HepG2 (cell line): ENCODE measurements around the gene HYAL2. TPM values are rescaled to one million over a fixed set of nuclear protein-coding genes. Genes with fewer than 3 reads are reported as not detected.

Source experiments
- CHD4 ChIP-seq: fragments of 200-600 bp; sonication (generic); IDR thresholded peaks from 2 replicates; pipeline ENCODE4 v1.7.0; 2017; ENCODE audit warnings: mild to moderate bottlenecking, low read length, borderline replicate concordance
- GLMP ChIP-seq: sonication (generic); formaldehyde crosslinking; IDR thresholded peaks from 2 replicates; pipeline ENCODE4 v1.9.0; 2021; ENCODE audit warnings: missing genetic modification reagents, mild to moderate bottlenecking, borderline replicate concordance
- MYC ChIP-seq: sonication (generic); formaldehyde crosslinking; IDR thresholded peaks from 2 replicates; pipeline ENCODE4 v1.9.0; 2021; ENCODE audit warnings: missing genetic modification reagents, borderline replicate concordance
- POLR2AphosphoS2 ChIP-seq: IDR thresholded peaks from 2 replicates; pipeline ENCODE4 v1.6.1; 2011; ENCODE audit warnings: low read depth, low read length, improper control_type of control experiment
- SPEN ChIP-seq: sonication (generic); formaldehyde crosslinking; IDR thresholded peaks from 2 replicates; pipeline ENCODE4 v1.5.1; 2020; ENCODE audit warnings: low read depth, mild to moderate bottlenecking, missing genetic modification reagents
- TFAP4 ChIP-seq: sonication (generic); IDR thresholded peaks from 2 replicates; pipeline ENCODE4 v1.6.1; 2016; ENCODE audit warnings: low read depth, borderline replicate concordance
- THYN1 ChIP-seq: sonication (generic); formaldehyde crosslinking; IDR thresholded peaks from 2 replicates; pipeline ENCODE4 v1.8.1; 2023; ENCODE audit warnings: low read depth, mild to moderate bottlenecking, moderate library complexity, missing genetic modification reagents, borderline replicate concordance
- ZNF121 ChIP-seq: sonication (generic); formaldehyde crosslinking; IDR thresholded peaks from 2 replicates; pipeline ENCODE4 v1.5.0; 2020; ENCODE audit warnings: mild to moderate bottlenecking, missing genetic modification reagents
- ZNF17 ChIP-seq: sonication (generic); formaldehyde crosslinking; IDR thresholded peaks from 2 replicates; pipeline ENCODE4 v1.5.0; 2020; ENCODE audit warnings: mild to moderate bottlenecking, missing genetic modification reagents
- ZNF30 ChIP-seq: sonication (generic); formaldehyde crosslinking; IDR thresholded peaks from 2 replicates; pipeline ENCODE4 v1.5.0; 2020; ENCODE audit warnings: mild to moderate bottlenecking, missing genetic modification reagents
- ZNF776 ChIP-seq: sonication (generic); formaldehyde crosslinking; IDR thresholded peaks from 2 replicates; pipeline ENCODE4 v1.4.0; 2020; ENCODE audit warnings: mild to moderate bottlenecking, missing genetic modification reagents
- ZNF777 ChIP-seq: sonication (generic); formaldehyde crosslinking; IDR thresholded peaks from 2 replicates; pipeline ENCODE4 v1.4.0; 2020; ENCODE audit warnings: missing genetic modification reagents
- ZNF878 ChIP-seq: sonication (generic); formaldehyde crosslinking; IDR thresholded peaks from 2 replicates; pipeline ENCODE4 v1.8.1; 2023; ENCODE audit warnings: mild to moderate bottlenecking, missing genetic modification reagents, moderate library complexity
- ZSCAN20 ChIP-seq: sonication (generic); formaldehyde crosslinking; IDR thresholded peaks from 2 replicates; pipeline ENCODE4 v1.4.0; 2020; ENCODE audit warnings: missing genetic modification reagents, mild to moderate bottlenecking, borderline replicate concordance
- polyA plus RNA-seq, 8 experiments: library from polyadenylated mRNA; depleted of rRNA in 3 of 8; stranded (reverse) in 7 of 8; unstranded in 1 of 8; fragments of >200 nt; fragmentation: Illumina TruSeq in 4 of 8; extraction: Trizol in 4 of 8; gene quantifications; 2 replicates each; pipeline versions ENCODE4 v1.2.1 to v1.2.3, GENCODE V29; 2011 to 2016; ENCODE audit warnings: low read depth in 4 of 8, missing spikeins in 1 of 8, mixed read lengths in 1 of 8; ENCODE audit not compliant: insufficient read depth in 1 of 8
- total RNA-seq, 5 experiments: library from RNA; depleted of rRNA; stranded (reverse); fragments of >200 nt; fragmentation: Illumina TruSeq; extraction: Trizol; gene quantifications; 2 replicates each; pipeline ENCODE4 v1.2.3, GENCODE V29; 2016; ENCODE audit warnings: low read depth in 1 of 5
- TF ChIP-seq, protein P1 (sequence below): sonication (generic); formaldehyde crosslinking; IDR thresholded peaks from 2 replicates; pipeline ENCODE4 v1.8.1; 2023; ENCODE audit warnings: mild to moderate bottlenecking, missing genetic modification reagents
- TF ChIP-seq, protein P2 (sequence below): sonication (generic); formaldehyde crosslinking; IDR thresholded peaks from 2 replicates; pipeline ENCODE4 v1.4.0; 2020; ENCODE audit warnings: mild to moderate bottlenecking, missing genetic modification reagents
- TF ChIP-seq, protein P3 (sequence below): sonication (generic); formaldehyde crosslinking; IDR thresholded peaks from 2 replicates; pipeline ENCODE4 v1.5.1; 2020; ENCODE audit warnings: mild to moderate bottlenecking, missing genetic modification reagents, moderate library complexity

The HYAL2 gene
- total and polyA plus RNA-seq, 2 of the 13 experiments (the other 11 are each of a cell fraction or from before 2014, with no cell fraction given): 76.2 to 102 TPM

DNA sequence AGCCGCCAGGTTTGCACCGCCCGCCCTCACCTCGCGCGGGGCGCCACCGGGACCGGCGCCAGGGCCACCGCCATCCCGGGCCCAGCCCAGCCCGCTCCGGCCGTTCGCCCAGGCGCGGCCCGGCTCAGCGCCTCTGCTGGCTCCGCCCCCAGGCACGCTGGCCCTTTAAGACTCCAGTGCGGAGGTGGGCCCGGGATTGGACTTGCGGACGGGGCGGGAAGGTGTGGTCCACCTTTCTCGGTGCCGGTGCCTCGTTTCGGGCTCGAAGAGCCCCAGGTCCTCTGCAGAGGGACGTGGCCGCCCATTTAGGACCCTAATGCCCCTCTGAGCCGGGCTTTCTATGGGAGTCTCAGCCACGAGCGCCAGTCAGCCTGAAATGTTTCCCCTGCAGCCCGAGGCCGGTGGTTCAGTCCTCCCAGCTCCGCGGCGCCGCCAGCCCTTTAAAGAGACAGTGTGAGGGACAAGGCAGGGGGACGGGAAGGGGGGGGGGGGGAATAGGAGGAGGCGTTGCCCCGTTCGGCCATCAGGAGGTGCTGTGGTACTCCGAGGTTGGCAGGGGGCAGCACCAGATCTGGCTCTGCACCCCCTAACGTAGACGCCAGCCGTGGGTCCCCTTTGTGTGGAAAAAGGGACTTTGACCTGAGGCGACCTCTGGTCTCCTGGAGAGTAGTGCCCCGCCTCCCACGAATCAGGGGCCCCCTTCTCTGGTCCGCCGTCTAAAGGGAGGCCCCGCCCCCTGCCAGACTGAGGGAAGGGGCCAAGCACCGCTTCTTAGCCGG is 1.0 kb downstream of the HYAL2 start (continued):
- TF ChIP-seq TFAP4 (0 out of 2 replicates have a peak, but pooled peaks have one; percentile 15), POLR2AphosphoS2 (no peak), ZNF17 (no peak), ZNF878 (CRISPR knock-in tag) (no peak; the same call in 1 of the 2 replicates), SPEN (CRISPR knock-in tag) (peak; percentile 62), ZNF777 (CRISPR knock-in tag) (peak; percentile 95), GLMP (no peak), CHD4 (no peak; the same call in 1 of the 2 replicates), ZNF121 (CRISPR knock-in tag) (no peak), ZSCAN20 (CRISPR knock-in tag) (peak; percentile 52; the same call in 1 of the 2 replicates), THYN1 (CRISPR knock-in tag) (no peak), ZNF30 (CRISPR knock-in tag) (no peak), ZNF776 (CRISPR knock-in tag) (no peak; the same call in 1 of the 2 replicates), MYC (peak; percentile 48; the same call in 1 of the 2 replicates)
- TF ChIP-seq, protein P1, sequence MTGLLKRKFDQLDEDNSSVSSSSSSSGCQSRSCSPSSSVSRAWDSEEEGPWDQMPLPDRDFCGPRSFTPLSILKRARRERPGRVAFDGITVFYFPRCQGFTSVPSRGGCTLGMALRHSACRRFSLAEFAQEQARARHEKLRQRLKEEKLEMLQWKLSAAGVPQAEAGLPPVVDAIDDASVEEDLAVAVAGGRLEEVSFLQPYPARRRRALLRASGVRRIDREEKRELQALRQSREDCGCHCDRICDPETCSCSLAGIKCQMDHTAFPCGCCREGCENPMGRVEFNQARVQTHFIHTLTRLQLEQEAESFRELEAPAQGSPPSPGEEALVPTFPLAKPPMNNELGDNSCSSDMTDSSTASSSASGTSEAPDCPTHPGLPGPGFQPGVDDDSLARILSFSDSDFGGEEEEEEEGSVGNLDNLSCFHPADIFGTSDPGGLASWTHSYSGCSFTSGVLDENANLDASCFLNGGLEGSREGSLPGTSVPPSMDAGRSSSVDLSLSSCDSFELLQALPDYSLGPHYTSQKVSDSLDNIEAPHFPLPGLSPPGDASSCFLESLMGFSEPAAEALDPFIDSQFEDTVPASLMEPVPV (CRISPR knock-in tag): 0 out of 2 replicates have a peak, but pooled peaks have one; percentile 9
- TF ChIP-seq, protein P2, sequence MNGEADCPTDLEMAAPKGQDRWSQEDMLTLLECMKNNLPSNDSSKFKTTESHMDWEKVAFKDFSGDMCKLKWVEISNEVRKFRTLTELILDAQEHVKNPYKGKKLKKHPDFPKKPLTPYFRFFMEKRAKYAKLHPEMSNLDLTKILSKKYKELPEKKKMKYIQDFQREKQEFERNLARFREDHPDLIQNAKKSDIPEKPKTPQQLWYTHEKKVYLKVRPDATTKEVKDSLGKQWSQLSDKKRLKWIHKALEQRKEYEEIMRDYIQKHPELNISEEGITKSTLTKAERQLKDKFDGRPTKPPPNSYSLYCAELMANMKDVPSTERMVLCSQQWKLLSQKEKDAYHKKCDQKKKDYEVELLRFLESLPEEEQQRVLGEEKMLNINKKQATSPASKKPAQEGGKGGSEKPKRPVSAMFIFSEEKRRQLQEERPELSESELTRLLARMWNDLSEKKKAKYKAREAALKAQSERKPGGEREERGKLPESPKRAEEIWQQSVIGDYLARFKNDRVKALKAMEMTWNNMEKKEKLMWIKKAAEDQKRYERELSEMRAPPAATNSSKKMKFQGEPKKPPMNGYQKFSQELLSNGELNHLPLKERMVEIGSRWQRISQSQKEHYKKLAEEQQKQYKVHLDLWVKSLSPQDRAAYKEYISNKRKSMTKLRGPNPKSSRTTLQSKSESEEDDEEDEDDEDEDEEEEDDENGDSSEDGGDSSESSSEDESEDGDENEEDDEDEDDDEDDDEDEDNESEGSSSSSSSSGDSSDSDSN (CRISPR knock-in tag): peak; percentile 11; the same call in 1 of the 2 replicates
- TF ChIP-seq, protein P3, sequence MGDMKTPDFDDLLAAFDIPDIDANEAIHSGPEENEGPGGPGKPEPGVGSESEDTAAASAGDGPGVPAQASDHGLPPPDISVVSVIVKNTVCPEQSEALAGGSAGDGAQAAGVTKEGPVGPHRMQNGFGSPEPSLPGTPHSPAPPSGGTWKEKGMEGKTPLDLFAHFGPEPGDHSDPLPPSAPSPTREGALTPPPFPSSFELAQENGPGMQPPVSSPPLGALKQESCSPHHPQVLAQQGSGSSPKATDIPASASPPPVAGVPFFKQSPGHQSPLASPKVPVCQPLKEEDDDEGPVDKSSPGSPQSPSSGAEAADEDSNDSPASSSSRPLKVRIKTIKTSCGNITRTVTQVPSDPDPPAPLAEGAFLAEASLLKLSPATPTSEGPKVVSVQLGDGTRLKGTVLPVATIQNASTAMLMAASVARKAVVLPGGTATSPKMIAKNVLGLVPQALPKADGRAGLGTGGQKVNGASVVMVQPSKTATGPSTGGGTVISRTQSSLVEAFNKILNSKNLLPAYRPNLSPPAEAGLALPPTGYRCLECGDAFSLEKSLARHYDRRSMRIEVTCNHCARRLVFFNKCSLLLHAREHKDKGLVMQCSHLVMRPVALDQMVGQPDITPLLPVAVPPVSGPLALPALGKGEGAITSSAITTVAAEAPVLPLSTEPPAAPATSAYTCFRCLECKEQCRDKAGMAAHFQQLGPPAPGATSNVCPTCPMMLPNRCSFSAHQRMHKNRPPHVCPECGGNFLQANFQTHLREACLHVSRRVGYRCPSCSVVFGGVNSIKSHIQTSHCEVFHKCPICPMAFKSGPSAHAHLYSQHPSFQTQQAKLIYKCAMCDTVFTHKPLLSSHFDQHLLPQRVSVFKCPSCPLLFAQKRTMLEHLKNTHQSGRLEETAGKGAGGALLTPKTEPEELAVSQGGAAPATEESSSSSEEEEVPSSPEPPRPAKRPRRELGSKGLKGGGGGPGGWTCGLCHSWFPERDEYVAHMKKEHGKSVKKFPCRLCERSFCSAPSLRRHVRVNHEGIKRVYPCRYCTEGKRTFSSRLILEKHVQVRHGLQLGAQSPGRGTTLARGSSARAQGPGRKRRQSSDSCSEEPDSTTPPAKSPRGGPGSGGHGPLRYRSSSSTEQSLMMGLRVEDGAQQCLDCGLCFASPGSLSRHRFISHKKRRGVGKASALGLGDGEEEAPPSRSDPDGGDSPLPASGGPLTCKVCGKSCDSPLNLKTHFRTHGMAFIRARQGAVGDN (CRISPR knock-in tag): peak; percentile 39
